Activated CD8-positive, alpha-beta memory T cell treated with anti-CD3 and anti-CD28 coated beads for 24 hours (primary cell): ENCODE data around the gene CER1.
A peak's percentile ranks its signal among the peaks of the same experiment; 100 is the strongest.
"Not testable (repeated sequence)": the region's sequence is repeated elsewhere in the genome, so short reads cannot be mapped to it uniquely, and the experiment has no call there.

Source experiments
- DNase-seq: peaks from one replicate; pipeline ENCODE4 v3.0.0-alpha.2; 2020

CER1 gene

DNA sequence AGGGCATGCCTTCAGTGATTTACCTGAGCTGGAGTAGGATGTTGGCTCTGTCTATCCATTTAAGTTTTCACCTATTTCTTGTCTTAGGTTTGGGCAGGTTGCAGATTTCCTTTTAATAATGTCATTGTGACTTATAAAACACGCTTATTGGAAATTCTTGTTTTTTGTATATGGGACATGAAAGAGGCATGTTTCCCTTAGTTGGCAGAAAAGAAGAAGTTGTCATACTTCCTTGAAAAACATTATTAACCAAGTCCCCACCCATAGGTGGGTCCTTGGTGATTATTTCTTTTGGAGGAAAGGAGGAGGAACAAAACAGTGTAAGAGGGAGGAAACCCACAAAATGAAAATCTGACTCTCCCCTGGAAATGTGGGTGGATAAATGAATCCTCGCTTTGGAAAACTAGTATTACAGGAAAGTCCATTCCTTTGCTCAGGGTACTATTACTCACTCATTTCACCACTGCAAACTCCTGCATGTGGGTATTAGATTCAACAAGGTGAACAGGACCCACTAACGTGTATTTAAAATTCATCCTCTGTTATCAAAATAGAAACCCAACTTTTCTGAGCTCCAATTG is 9.3 kb downstream of the CER1 start:
- no peak for DNase-seq

DNA sequence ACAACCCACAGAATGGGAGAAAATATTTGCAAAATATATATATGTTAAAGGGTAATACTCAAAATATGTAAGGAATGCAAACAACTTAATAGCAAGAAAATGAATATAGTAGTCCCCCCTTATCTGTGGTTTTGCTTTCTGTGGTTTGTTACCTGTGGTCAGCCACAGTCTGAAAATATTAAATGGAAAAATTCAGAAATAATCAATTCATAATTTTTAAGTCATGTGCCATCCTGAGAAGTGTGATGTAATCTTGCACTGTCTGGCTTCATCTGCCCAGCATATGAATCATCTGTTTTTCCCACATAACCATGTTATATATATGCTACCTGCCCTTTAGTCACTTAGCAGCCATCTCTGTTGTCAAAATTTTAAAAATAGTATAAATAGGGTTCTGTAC is 11.7 kb downstream of the CER1 start:
- DNase-seq: no peak

DNA sequence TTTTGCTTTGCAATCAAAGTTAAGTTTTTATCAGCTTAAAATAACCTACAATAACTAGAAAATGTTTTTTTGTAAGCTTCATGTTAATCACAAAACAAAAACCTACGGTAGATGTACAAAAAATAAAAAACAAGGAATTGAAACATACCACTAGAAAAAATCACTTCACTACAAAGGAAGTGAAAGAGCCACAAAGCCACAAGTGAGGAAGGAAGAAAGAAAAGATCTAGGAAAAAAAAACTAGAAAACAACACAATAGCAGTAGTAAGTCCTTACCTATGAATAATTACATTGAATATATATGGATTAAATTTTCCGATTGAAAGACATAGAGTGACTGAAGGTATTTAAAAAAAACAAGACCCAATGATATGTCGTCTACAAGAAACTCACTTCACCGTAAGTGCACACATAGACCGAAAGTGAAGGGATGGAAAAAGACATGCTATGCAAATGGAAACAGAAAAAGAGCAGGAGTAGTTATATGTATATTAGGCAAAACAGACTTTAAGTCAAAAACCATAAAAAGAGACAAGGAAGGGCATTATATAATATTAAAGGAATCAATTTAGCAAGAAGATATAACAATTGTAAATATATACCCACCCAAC is 15.9 kb downstream of the CER1 start:
- no peak for DNase-seq

DNA sequence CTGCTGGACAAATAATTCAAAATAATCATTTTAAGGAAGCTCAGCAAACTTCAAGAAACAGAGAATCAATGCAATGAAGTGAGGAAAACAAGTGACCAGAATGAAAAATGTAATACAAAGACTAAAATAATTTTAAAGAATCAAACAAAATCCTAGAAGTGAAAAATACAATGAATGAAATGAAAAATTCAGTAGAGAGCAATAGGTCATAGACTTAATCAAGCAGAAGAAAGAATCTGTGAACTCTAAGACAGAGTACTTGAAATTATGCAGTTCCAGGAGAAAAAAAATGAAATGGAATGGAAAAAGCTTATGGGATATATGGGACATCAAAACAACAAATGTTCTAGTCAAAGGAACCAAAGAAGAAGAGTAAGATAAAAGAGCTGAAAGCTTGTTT is 17.5 kb downstream of the CER1 start:
- DNase-seq: no peak

DNA sequence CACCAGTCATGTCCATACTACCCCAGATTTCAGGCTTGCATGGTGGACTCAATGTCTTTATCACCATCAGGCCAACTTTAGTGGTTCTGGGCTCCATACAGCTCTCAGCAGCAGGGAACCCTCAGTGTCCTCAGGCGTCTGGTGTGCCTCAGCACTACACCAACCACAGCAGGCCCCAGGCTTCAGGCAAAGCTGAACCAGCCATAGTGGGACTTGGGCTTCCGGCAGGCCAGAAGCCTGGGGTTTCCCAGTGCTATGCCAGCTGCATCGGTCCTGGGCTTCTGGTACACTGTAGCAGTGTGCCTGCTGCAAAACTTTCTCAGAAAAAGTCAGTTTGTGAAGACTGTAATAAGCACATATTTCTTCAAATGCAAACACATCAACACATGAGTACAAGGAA is 18.3 kb downstream of the CER1 start:
- DNase-seq: no peak

DNA sequence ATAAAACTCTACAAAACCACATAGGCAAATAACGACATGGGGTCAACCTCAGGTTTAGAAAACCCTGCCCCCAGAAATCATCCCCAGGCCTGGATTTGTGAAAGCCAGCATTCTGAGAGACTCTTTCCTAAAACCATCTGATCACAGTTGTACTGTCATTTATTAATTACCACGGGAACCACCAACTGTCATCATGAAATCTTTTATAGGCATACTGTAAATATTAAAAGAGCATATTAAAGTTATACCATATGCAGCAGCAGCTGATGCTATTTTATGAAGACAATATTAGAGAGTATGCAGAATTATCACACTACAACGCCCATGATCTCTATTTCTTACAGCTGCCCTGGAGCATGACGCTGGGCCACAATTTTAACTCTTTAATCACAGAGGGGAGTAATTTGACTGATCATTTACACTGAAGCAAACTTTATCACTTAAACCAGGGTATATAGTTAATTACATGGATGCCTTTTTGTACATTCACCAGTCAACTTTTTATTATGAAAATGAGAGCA is 20.3 kb downstream of the CER1 start:
- DNase-seq: no peak

DNA sequence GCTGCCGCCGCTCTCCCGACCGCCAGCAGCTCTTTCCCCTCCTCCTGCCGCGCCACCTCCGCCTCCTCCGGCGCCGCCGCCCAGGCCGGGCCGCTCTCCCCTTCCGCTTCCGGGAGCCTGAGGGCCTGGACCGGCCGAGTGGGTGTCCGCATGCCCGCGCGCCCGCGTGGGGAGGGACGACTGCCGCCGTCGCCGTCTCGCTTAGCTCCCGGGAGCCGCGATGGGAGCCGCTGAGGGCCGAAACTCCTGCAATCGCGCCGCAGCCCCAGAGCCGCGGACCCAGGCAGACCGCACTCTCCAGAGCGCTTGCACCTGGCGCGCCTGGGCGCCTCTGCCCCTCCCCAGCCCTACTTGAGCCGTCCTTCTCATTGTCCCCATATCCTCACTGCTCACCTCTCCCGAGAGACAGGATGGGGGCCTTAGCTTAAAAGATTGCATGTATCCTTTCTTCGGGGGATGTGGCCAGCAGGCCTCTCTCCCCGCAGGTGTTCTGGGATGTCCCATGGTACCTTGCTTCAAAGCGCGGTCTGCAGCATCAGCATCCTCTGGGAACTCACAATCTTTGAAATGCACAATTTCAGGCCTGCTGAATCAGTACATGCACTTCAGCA is 29.2 kb downstream of the CER1 start, which contains the start of gene ZDHHC21:
Gene ZDHHC21, minus strand, starts transcription at position 182 of the 611 bp plus-strand sequence. CDS start 19,092 bp downstream, outside the sequence.
- DNase-seq: peak; percentile 86

DNA sequence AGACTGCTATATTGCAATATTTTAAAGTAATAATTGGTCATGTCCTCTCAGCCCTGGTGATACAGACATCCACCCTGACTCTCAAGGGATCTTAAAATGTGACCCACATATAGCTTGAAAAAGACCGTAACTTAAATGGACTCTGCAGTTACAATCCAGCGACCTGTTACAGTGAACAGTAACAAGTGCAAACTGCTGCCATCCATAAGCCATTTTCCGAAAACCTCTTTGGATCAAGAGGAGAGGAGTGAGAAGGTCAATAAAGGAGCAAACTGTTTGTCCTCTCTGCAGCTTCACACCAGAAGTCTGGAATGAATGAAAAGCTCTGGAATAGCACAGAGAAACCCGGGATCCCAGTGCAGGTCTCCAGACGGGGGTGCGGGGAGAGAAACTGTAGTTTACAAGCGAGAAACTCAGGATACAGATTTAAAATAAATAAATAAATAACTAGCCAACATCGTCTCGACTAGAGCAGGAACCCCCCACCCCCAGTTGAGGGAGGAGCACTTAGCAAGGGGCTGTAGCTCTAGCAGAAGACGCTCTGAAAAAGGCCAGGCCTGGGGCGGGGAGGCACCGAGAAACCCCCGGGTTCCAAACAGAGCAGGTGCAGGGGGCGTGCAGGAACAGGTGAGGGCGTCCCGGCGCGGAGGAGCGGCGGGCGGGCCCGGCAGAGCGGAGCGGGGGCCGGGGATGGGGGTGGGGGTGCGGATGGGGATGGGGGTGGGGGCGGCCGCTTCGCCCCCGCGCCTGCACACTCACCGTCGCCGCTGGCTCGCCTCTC is 29.9 kb downstream of the CER1 start:
- DNase-seq: no peak

DNA sequence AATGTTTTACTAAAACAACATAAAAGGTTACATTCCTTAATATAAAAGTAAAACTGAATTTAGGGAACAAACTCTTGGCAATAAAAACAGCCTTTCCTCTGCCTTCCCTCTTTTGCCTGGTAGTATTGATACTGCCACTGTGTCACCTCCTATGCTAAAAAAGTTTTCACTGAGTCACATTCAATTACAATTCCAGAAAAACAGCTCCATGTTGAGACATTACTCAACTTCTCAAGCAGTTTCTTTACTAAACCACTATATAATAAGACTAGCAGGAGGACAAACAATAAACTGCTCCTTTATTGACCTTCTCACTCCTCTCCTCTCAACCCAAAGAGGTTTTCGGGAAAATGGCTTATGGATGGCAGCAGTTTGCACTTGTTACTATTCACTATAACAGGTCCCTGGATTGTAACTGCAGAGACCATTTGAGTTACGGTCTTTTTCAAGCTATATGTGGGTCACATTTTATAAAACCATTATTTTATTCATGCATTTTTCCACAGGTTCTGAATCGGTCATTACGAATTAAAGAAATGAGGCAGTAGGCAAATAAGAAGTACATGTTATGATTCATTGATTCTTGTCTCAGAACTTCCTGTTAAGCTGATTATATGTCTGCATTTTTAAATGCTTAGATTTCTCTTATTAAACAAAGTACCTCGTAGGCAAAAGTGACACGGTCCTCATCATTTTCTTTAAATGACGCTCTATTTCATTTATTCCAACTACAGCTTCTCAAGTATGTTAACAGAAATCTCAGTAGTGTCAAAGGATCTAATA is 31.4 kb downstream of the CER1 start:
- no peak for DNase-seq

DNA sequence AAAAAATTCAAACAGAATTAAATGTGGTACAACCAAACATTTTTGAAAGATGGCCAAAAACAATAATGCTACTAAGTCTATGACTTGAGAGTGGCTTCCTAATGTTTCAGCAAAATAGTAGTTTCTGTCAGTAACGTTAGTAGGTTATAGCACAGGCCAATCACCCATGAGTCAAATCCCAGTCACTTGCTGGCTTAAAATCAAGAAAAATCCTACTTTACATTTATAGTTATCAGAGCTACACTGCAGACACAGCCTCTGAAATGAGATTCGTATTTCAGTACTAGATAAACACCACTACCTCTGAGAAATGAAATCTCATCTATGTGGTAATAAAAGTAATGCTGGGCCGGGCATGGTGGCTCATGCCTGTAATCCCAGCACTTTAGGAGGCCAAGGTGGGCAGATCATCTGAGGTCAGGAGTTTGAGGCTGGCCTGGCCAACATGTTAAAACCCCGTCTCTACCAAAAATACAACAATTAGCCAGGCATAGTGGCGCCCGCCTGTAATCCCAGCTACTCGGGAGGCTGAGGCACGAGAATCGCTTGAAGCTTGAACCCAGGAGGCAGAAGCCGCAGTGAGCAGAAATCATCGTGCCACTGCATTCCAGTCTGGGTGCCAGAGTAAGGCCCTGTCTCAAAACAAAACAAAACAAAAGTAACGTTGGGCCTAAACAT is 35.4 kb downstream of the CER1 start:
- no peak for DNase-seq

DNA sequence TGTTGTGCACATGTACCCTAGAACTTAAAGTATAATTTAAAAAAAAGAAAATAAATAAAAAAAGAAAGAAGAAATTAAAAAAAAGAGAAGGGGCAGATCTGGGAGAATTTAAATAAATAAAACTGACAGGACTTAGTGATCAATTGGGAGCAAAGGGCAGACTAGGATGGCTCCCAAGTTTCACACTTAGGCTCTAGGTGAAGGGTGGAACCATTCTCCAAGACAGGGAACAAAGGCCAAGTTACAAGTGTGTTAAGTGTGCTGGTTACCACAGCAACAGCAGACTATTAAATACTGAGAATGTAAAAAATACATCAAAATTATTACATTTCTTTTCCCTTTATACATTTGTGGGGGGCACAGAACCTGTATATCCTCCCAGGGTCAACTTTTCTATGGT is 36.4 kb downstream of the CER1 start:
- DNase-seq: no peak

DNA sequence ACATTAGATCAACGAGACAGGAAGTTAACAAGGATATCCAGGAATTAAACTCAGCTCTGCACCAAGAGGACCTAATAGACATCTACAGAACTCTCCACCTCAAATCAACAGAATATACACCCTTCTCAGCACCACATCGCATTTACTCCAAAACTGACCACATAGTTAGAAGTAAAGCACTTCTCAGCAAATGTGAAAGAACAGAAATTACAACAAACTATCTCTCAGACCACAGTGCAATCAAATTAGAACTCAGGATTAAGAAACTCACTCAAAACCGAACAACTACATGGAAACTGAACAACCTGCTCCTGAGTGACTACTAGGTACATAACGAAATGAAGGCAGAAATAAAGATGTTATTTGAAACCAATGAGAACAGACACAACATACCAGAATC is 39.9 kb downstream of the CER1 start:
- not testable (repeated sequence) for DNase-seq

DNA sequence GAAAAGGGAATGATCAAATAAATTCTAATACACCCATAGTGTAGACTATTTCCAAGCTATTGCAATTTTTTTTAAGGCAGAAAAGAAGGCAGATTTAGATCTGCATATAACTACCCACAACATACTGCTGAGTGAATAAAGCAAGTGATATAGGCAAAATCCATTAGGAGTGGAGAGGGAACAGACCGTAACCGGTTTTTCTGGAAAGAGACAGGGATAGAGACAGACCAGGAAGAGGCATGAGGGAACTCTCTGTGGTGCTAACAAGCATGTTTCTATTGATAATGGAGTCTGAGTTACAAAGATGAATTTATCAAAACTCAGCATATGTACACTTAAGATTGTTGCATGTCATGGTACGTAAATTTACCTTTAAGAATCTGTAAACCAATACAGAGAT is 43.8 kb downstream of the CER1 start:
- no peak for DNase-seq

DNA sequence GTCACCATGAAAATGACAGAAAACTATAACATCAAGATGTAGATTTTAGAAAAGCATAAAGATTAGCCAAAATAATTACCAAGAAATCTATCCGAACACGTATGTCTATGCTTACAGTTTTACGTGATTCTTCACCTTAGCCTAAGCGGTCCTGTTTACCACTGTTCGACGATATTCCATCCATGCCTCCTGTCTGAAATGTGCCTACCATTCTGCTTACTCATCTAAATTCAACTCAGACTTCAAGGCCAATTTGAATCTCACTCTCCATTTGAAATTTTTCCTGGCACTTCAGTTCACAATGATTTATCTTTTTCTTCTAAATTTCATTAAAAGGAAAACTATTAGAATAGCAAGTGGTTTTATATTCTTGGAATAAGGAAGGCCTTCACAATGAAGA is 44.7 kb downstream of the CER1 start:
- no peak for DNase-seq

DNA sequence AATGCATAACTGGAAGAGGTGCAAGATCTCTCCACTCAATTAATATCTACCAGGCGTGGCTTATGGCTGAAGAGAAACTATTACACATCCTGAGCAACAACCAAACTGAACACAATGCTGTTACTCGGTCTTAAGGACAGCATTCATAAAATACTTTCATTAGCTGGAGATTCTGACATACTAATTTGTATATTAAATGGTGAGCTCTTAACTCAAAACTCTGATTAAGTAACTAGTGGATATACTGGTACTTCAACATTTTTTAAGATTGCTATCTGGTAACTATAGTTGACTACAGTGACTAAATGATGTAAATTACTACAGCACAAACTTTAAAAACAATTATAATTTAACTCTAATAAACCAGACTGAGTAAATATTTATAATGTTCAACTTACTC is 45.1 kb downstream of the CER1 start:
- no peak for DNase-seq

DNA sequence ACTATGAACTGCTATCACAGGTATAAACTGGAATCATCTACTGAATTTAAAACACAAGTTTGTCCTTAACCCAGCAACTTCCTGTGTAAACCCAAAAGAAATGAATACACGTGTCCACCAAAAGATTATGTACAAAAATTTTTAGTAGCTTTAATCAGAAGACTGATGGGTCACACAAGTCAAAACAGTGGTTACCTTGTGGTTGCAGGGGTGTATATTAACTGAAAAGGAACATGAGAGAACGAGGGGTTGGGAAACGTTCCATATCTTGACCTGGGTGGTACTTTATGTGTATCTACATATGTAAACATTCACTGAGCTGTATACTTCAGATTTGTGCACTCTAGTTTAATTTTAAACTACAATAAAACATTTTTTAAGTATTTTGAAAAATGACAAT is 47.9 kb downstream of the CER1 start:
- DNase-seq: no peak

DNA sequence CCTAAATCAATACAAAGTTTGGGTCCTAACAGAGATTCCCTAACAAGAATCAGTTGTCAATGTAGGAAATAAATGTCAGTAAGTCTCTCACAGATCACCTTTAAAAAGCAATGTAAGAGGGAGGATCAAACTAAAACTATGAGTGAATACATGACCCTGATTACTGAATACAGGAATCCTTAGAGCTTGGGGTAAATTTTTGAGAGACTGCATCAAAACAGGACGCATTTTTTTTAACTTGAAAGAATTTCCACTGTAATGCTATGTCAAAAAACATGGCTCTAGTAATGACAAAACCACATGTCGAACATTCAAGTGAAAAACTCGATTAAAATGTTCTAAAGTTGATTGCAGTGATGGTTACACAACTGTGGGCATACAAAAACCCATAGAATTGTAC is 51.2 kb downstream of the CER1 start:
- DNase-seq: no peak

DNA sequence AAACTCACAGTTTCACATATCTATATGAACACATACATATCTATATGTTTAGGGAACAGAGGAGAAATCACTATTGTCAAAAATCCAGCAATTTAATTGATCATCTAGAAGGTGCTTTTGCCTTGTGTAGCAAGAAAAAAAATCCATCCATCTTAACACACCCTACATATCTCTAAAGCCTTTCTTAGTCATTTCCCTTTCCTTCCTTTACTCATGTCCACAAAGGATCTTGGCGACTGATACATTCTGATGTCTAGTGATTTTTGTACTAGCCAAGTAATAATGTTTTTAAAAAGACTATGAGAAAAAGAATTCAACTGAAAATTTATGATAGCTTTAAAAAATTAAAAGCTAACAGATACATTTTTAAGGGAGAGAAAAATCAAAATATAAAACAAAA is 51.8 kb downstream of the CER1 start:
- no peak for DNase-seq
